ENCODE data around the gene RPL7A.
"Not testable (repeated sequence)": the region's sequence is repeated elsewhere in the genome, so short reads cannot be mapped to it uniquely, and the experiment has no call there.

Gene RPL7A

GRCh38 chr9:133329306-133330156 is 18.5 kb upstream of the RPL7A start:
- not testable (repeated sequence) for DNase-seq

GRCh38 chr9:133331221-133331620 is 16.8 kb upstream of the RPL7A start:
- DNase-seq, result no peak

GRCh38 chr9:133331641-133332380 is 16.2 kb upstream of the RPL7A start:
- DNase-seq, result no peak

- no peak for DNase-seq
Measured at GRCh38 chr9:133332381-133332730, 15.7 kb upstream of the RPL7A start.

GRCh38 chr9:133333011-133333410 is 15.0 kb upstream of the RPL7A start:
- DNase-seq, result no peak

- DNase-seq, result no peak
Measured at GRCh38 chr9:133333566-133333965, 14.5 kb upstream of the RPL7A start.

- DNase-seq, result no peak
Measured at GRCh38 chr9:133334161-133334560, 13.9 kb upstream of the RPL7A start.

- not testable (repeated sequence) for DNase-seq
Measured at GRCh38 chr9:133334888-133335287, 13.1 kb upstream of the RPL7A start.

- peak; percentile 94 for DNase-seq
Measured at GRCh38 chr9:133335924-133336811, 11.8 kb upstream of the RPL7A start, which contains the start of gene SURF6. SURF6 (minus strand) TSS chr9:133336188; CDS start chr9:133336132, 56 bp downstream.

- DNase-seq, result no peak
Measured at GRCh38 chr9:133339641-133340040, 8.4 kb upstream of the RPL7A start.

GRCh38 chr9:133340256-133340655 is 7.8 kb upstream of the RPL7A start:
- DNase-seq, result no peak

GRCh38 chr9:133340916-133341315 is 7.1 kb upstream of the RPL7A start:
- DNase-seq, result no peak

GRCh38 chr9:133341369-133342068 is 6.5 kb upstream of the RPL7A start:
- DNase-seq, result no peak

- no peak for DNase-seq
Measured at GRCh38 chr9:133342069-133342406, 6.0 kb upstream of the RPL7A start.

- peak; percentile 21 for DNase-seq
Measured at GRCh38 chr9:133342570-133342969, 5.4 kb upstream of the RPL7A start.

- DNase-seq, result no peak
Measured at GRCh38 chr9:133344071-133344470, 3.9 kb upstream of the RPL7A start.

GRCh38 chr9:133344979-133345378 is 3.0 kb upstream of the RPL7A start:
- no peak for DNase-seq

GRCh38 chr9:133345596-133345995 is 2.4 kb upstream of the RPL7A start:
- DNase-seq, result no peak

- no peak for DNase-seq
Measured at GRCh38 chr9:133346021-133346785, 1.8 kb upstream of the RPL7A start.

GRCh38 chr9:133347515-133347984 is 468 bp upstream of the RPL7A start:
- peak; percentile 41 for DNase-seq

GRCh38 chr9:133348718-133349573 is 928 bp downstream of the RPL7A start:
- no peak for DNase-seq
